Stimulated activated CD8-positive, alpha-beta memory T cell treated with anti-CD3 and anti-CD28 coated beads, Interleukin-15, amount 100 ng/mL, for 24 hours (primary cell): ENCODE results near the gene SYNDIG1.
"Not testable (repeated sequence)": the region's sequence is repeated elsewhere in the genome, so short reads cannot be mapped to it uniquely, and the experiment has no call there.

Experiments
- DNase-seq: peaks from one replicate; pipeline ENCODE4 v3.0.0-alpha.2; 2020; ENCODE audit warnings: low read depth

The SYNDIG1 gene

DNA sequence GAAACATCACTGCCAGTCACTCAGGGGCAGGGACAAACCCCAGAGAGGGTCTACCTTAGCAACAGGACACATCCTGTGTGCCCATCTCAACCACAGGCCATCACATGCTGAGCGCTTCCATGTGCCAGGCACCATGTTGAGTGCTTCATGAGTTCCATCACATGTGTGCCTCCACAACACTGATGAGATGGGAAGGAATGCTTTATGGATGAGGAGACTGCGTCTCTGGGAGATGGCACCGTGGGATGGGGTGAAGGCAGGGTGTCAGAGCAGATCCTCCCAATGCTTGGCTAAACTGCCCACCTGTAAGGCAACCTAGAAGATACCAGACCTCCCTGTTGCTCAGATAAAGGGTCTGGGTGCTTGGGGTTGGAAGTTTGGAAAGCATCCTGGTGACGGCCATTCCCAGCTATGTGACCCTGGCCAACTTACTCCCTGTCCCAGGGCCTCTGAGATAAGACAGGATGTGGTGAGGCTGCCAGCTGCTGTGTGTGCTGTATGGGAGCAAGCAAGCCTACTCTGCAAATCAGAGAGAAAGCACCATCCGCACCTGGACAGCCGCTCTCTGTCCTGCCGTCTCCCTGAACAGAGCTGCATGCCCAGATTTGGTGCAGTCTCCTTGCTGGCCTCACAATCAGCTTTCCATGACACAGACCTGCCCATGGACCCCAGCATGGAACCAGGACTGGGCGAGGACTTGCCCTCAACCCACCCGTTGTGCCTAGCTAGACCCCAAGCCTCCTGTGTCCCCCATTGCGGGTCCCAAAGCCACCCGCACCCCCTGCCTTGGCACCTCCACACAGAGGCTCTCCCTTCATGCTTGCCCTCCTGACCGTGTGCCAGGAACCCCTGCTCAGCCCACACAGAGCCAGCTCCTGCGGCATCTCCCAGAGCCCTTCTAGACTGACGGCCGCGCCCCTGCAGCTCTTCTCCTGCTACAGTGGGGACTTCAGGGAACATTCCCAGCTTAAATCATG lies 143.7 kb downstream of the SYNDIG1 start:
- DNase-seq: no peak

DNA sequence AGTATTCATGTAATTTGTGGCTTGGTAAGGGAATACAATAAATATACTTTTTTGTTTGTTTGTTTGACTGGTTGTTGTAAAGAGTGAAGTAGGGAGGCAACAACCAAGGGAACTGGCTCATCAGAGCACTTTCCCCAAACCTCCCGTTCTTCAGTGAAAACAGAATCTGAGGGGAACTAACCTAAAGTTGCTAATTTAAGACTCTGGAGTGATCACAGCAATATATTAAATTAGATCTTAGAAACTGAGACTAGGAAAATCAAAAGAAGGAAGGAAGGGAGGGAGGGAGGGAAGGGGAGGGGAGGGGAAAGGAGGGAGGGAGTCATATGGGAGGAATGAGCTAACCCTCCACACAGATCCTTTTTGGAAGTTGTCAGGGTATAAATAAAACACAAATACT lies 144.9 kb downstream of the SYNDIG1 start:
- DNase-seq: no peak

DNA sequence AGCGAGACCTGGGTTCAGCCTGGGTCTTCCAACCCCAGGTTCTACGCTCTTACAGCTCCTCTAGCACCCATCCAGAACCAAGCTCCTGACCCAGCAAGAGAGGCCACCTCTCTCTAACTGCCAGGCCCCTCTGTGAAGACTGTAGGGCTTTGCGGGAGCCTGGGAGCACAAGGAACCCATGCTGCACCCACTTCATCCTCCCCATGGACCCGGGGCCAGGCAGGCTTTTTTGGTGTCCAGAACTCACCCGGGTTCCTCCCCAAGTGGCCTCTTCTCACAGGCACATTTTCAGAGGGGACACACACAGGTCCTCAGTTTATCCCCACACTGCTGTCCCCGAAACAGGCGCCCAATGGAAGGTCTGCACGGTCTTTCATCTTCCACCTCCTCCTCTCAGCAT lies 145.9 kb downstream of the SYNDIG1 start:
- DNase-seq: no peak

DNA sequence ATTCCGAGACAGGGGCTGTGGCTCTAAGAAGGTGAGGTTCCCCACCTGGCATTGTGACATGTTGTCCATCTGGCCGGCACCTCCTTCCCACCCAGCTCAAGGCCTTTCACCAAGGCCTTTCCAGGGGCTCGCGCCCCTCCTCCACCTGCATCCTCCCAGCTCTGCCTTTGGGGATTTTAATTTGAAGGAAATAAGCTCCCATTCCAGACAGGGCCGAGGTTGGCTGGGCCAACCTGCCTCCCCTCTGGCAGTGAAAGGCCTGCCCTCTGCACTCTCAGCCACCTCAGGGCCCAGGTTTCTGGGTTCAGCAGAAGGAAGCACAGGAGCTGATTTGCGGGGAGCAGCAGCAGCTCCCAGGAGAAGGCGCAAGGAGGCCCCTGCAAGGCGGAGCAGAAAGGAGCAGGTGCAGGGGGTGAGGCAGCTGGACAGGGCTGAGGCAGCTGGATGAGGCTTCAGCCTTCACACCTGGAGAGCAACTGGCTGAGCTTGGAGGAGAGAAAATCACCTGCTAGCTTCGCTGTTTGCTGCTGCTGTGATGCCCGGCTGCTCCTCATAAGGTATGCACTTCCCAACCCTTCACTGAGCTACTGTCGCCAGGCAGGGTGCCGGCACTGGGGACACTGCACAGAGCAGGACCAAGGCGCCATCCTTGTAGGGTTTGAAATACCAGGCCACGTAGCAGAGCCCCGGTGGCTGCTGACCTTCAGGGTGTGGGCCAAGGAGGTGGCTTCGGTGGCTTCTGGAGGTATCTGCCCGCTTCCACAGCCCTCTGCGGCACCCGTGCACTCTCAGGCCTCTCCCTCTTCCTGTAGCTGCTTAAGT lies 147.0 kb downstream of the SYNDIG1 start:
- no peak for DNase-seq

DNA sequence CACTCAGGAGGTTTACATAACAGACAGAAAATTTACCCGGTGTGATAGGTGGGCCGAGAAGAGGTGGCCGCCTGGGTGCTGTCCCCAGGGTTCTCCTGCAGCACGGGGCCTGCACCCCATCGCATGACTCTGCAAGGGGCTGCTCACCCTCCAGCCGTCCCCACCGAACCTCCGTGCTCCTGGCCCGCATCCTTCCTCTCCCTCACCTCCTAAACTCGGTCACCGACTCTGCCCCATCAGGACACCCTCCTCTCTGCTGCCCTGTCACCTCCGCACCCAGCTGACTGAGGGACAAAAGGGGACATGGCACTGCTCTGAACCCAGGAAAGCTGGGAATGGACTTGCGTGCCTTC lies 147.6 kb downstream of the SYNDIG1 start:
- DNase-seq: no peak

DNA sequence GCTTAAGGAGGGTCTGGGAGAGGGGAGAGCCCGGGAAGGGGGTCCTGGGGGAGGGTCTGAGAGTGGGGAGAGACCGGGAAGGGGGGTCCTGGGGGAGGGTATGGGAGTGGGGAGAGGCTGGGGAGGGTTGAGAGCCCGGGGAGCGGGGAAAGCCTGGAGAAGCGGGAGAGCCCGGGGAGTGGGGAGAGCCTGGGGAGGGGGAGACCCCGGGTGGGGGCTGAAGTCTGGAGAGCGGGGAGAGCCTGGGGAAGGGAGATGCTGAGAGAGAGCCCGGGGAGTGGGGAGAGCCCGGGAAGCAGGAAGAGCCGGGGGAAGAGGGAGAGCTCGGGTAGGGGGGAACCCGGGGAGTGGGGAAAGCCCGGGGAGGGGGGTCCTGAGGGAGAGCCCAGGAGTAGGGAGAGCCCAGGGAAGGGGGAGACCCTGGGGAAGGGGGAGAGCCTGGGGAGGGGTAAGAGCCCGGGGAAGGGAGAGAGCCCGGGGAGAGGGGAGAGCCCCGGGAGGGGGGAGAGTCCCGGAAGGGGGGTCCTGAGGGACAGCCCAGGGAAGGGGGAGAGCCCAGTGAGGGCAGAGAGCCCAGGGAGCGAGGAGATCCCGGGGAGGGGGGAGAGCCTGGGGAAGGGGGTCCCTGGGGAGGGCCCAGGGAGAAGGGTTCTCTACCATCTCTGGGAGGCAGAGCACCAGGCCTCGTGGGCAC lies 148.5 kb downstream of the SYNDIG1 start:
- DNase-seq: no peak

DNA sequence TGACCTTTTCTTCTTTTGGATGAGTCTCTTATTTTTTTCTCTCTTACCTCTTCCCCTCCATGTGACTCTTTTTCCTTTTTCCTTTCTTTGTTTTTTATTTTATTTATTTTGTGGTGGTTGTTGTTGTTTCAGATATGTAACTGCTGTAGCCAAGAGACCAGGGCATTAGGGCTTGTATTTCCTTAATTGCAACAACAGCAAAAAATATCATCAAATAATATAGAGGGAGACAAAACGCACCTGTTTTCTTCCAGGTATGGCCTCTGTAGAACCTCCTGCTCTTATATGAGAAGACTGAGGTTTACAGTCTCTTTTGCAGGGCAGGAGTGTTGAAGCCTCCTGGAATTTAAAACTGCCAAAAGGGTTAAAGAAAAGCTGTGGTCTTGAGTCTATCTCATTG lies 149.3 kb downstream of the SYNDIG1 start:
- no peak for DNase-seq

DNA sequence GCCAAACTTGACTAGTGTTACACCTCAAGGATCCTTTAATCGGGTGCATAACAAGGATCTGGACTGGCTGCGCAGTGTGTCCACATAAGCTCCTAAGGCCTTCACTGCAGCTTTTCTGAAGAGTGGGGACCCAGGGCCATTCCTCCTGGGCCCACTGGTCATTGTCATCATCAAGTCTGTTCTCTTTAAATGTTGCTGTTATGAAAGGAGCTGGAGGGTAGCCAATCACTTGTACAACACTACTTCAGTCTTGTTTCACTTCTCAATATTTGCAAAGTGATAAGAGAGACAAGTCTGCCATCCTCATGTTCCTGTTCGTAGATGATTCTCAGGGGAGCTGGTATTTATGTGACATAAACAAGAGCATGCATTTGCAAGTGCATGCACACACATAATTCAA lies 149.8 kb downstream of the SYNDIG1 start:
- no peak for DNase-seq

DNA sequence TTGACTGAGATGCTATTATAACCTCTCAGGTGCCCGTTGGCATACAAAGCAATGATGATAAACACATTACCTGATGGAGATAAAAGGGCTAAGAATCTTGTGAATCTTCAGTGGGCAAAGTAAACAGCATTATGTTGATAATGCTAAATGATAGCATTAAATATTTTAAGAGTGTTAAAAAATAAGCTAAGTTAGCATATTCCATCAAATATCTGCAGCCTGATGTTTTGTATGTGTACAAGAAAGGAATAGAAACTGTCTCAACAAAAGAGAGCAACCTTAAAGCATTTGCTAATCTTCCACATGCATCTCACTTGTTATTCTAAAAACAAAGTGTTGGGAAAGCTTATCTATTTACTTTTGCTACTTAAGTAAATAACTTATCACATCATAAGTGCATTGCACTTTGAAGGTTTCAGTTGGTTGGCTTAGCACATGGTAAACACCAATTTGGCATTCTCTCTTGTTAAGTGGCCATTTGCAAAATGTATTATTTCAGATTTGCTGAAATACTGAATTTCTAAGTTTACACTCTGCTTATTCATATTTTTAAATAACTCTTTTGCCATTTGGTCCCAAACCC lies 151.6 kb downstream of the SYNDIG1 start:
- DNase-seq: no peak

DNA sequence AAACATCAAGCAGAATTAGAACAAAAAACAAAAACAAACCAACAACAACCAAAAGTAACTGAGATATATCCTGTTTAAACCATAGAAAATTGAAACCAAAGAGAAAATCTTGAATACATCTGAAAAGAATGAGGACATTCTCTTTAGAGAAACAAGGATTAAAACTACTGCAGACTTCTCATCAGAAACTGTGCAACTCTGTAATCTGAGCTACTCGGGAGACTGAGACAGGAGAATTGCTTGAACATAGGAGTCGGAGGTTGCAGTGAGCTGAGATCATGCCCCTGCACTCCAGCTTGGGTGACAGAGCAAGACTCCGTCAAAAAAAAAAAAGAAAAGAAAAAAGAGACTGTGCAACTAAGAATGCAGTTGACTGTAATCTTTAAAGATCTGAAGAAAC lies 153.4 kb downstream of the SYNDIG1 start:
- DNase-seq: no peak

DNA sequence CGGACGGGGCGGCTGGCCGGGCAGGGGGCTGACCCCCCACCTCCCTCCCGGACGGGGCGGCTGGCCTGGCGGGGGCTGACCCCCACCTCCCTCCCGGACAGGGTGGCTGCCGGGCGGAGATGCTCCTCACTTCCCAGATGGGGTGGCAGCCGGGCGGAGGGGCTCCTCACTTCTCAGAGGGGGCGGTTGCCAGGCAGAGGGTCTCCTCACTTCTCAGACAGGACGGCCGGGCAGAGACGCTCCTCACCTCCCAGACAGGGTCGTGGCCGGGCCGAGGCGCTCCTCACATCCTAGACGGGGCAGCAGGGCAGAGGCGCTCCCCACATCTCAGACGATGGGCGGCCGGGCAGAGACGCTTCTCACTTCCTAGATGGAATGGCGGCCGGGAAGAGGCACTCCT lies 156.7 kb downstream of the SYNDIG1 start:
- not testable (repeated sequence) for DNase-seq

DNA sequence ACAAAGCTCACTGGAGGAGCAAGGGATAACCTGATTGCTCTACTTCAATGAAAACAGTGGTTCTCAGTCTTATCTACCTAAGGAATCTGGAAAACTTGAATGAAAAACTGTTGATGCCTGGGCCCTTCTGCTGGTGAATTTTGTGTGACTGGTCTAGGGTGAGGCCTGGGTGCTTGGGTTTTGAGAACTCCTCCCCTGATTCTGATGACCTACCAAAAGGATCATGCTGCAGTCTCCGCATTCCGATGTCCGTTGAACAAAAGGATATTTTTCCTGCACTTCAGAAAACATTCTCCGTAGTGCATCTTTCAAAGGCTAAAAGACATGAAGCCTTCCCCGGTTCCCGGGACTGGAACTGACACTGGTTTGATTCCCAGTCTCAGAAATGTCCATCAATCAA lies 157.9 kb downstream of the SYNDIG1 start:
- DNase-seq: no peak

DNA sequence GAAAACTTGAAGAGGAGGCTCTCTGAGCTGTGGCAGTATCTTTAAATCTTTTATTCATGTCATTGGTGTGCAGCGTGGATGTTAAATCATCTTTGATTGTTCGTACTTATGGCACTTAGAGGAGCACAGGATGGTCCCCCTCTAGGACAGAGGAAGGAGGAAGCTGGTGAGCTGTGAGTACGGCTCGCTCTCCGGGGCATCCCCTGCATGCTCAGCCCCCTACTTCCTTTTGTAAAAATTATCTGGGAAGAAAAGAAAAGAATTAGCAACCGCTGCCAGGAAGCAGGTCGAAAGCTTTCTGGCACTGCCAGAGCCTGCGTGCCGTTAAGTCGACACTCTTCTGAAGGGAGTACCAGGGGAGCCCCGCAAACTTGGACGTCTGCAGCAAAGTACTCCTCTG lies 158.5 kb downstream of the SYNDIG1 start:
- DNase-seq: no peak

DNA sequence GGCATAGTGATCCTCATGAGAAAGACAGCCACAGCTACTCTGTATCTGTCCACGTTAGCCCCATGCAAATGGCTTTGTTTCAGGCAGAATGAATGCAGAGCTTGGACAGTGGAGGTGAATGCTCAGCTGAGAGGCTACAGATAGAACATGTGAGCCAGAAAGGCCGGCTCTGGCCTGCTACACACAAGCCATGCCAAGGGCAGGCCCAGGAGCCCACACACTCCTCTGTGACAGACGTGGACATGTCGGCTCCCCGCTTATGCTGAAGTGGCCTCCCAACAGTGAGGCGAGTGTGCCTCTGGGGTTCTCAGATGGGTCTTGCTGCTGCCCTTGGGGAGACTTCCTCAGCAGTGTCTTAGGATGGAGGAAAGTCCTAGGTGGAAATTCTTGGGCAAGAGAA lies 159.6 kb downstream of the SYNDIG1 start:
- no peak for DNase-seq

DNA sequence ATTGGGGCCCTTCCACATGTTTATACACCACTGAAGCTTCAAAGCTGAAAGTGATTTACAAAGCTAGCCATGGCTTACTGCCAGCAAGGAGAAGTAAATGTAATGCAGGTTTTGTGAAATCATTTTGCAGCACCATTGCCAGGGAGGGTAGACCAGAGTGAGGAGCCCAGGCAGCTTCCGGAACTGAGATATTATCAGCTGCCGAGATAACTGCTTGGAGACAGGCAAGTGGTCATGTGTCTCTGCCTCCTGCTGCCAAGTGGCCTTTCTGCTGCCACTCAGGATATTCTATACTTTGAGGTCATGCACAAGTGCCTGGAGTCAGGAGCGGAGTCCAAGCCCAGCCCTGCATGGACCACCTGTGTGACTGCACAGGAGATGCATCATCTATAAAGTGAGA lies 160.2 kb downstream of the SYNDIG1 start:
- no peak for DNase-seq

DNA sequence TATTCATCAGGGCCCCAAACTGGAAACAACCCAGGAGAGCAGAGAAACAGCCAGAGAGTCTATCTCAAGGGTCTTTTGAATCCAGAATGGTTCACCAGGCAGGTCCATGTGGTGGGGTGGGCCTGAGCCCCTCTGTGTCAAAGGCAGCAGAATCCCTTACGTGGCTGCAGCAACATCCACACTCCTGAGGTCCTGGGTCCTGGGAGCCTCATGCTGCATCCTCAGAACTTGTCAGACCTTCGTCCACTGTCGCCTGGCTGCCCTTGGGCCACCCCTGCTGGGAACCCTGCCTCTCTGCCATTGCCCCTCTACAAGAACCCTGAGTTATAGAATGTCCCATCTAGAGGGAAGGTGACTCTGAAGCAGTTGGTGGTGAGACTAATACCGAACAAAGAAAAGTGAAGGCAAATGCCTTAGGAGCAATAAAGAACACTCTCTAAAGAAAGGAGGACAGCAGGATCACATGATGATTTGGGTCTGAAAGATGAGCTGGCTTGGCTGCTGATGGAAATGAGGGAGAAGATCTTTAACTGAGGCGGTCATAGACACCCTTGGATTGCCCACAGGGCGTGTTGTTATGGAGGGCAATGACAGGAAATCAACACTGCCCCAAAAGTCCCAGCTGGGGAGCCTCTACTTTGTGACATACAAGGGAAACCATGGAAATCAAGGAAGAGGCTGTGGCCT lies 161.2 kb downstream of the SYNDIG1 start:
- DNase-seq: no peak

DNA sequence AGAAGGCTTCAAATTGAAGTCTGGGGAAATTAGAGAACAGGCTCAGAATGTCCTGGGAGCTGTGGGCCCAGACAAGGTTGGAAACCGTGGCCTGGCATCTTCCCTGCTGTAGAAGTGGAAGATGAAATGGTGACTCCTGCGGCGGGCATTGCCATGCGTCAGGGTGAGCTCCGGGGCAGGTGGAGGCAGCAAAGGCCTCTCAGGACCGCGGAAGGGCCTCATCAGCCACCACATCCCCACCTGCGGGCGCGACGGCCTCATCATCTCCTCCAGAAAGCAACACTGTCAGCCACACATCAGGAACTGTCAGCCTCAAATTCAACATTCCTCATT lies 161.7 kb downstream of the SYNDIG1 start:
- no peak for DNase-seq

DNA sequence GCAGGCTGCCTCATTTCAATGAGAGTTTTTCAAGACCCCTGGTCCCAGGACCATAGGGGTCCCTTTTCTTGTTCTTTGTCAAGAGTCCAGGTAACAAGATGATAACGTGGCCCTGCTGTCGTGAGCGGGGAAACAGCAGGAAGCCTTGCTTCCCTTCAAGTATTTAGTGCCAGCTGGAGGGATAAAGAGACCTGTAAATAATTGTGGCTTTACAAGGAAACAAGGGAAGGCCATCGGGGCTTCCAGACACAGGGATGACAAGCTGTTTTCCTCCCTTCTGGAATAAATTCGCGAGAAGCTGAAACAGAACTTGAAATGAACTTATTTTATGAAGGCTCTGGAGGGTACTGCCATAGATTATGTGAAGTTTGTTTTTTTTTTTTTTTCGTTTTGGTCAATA lies 163.2 kb downstream of the SYNDIG1 start:
- no peak for DNase-seq

DNA sequence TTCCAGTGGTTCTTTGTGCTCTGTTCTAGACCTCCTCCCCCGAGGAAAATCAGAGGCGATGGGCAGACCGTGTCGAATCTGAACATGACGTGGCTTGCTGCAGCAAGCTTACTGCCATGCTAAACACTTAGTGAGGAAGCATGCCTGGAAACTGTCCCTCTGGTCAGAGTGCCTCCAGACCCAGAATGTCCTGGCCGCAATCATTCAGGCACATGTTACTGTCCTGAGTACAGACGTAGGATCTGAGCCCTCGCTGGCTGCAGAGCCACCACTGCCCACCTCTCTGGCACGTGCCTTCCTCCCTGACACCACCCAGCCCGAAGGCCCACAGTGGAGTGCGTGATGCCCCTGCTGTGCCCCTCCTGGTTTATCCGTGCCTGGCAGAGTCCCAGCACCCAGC lies 163.6 kb downstream of the SYNDIG1 start:
- DNase-seq: no peak

DNA sequence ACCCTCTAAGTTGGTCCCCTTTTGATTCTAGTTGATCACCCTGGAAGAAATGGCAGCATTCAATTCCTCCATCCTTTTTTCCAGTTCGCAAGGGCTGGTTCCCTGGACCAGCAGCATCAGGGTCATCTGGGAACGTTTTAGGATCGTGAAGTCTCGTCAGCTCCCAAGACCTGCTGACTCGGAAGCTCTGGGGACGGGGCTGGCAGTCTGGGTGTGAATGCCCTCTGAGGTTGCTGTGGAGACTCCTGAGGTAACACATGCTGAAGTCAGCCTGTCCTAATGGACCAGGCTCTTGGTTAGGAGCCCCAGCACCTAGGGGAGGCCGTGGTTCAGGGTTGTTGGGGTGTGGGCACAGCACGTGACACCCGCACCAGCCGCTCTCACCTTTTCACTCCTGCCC lies 164.1 kb downstream of the SYNDIG1 start:
- DNase-seq: no peak

DNA sequence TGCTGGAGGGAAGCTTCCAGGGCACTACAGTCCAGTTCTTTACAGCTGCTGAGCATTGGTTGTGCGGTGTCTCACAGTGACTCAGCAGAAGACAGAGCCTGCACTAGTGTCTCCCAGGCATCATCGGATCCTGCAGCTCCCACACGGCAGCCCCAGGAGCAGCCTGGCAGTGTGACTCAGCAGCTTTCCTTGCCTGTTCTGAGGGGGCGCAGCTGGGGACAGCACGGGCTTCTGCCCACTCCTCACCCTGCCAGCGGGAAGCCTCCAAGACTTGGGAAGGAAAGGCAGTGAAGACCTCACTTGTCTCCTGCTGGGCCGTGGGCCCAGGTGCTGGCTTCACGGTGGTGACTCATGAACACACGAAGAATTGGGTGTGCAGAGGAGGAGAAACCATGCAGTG lies 165.4 kb downstream of the SYNDIG1 start:
- no peak for DNase-seq

DNA sequence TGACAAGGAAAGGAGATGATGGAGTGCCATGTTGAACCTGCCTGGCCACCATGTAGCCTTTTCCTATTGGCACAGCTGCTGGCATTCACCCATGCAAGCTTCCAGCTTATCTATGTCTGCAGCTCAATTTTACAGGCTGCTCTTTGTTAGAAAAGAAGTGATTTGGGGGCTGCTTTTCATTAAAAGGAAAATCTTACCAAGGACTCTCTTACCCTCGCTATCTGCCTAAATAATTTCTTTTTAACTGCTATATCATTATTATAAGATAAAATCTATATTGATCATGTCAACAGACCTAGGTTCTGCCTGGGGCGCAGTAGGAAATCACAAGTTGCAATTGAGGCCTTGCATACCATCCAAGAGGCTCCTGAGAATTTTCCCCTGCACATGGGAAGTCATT lies 167.2 kb downstream of the SYNDIG1 start:
- no peak for DNase-seq
